SIG-M5 treated with dmso at 0.1 percent for 504 hours (cell line): ENCODE measurements around the gene ZDHHC22.
"Not testable (repeated sequence)": the region's sequence is repeated elsewhere in the genome, so short reads cannot be mapped to it uniquely, and the experiment has no call there.

Experiments used
- DNase-seq: peaks from one replicate; lab custom pipeline; 2025; ENCODE audit not compliant: unreplicated experiment; lab: John Stamatoyannopoulos, UW

The ZDHHC22 gene

GRCh38 chr14:77141214-77142004 lies at the start of gene ZDHHC22:
TSS of gene ZDHHC22 (minus strand) at chr14:77141791. CDS start at chr14:77139738, 2,053 bp downstream.
- DNase-seq = no peak

- DNase-seq = peak; percentile 22
Measured at GRCh38 chr14:77190977-77191376, 49.4 kb upstream of the ZDHHC22 start.

- no peak for DNase-seq
Measured at GRCh38 chr14:77189479-77189878, 47.9 kb upstream of the ZDHHC22 start.

GRCh38 chr14:77187649-77188012 lies 46.0 kb upstream of the ZDHHC22 start:
- no peak for DNase-seq

- DNase-seq = no peak
Measured at GRCh38 chr14:77186911-77187648, 45.5 kb upstream of the ZDHHC22 start.

GRCh38 chr14:77185093-77185465 lies 43.5 kb upstream of the ZDHHC22 start:
- DNase-seq = no peak

GRCh38 chr14:77184396-77185092 lies 43.0 kb upstream of the ZDHHC22 start:
- peak; percentile 7 for DNase-seq

GRCh38 chr14:77183896-77184295 lies 42.3 kb upstream of the ZDHHC22 start:
- no peak for DNase-seq

- DNase-seq = peak; percentile 94
Measured at GRCh38 chr14:77181603-77182437, 40.2 kb upstream of the ZDHHC22 start, which contains the start of gene TMEM63C. TSS of gene TMEM63C (plus strand) at chr14:77181798. CDS start at chr14:77218814, 37,016 bp downstream.

- DNase-seq = no peak
Measured at GRCh38 chr14:77180726-77181602, 39.4 kb upstream of the ZDHHC22 start.

- no peak for DNase-seq
Measured at GRCh38 chr14:77178656-77179055, 37.1 kb upstream of the ZDHHC22 start.

GRCh38 chr14:77177702-77178101 lies 36.1 kb upstream of the ZDHHC22 start:
- DNase-seq = peak; percentile 52

GRCh38 chr14:77175843-77176242 lies 34.3 kb upstream of the ZDHHC22 start:
- DNase-seq = no peak

GRCh38 chr14:77173911-77174617 lies 32.5 kb upstream of the ZDHHC22 start:
- not testable (repeated sequence) for DNase-seq

- no peak for DNase-seq
Measured at GRCh38 chr14:77172916-77173315, 31.3 kb upstream of the ZDHHC22 start.

GRCh38 chr14:77170045-77170444 lies 28.5 kb upstream of the ZDHHC22 start:
- DNase-seq = no peak

GRCh38 chr14:77161011-77161410 lies 19.4 kb upstream of the ZDHHC22 start:
- no peak for DNase-seq

- no peak for DNase-seq
Measured at GRCh38 chr14:77158882-77159255, 17.3 kb upstream of the ZDHHC22 start.

GRCh38 chr14:77158175-77158881 lies 16.7 kb upstream of the ZDHHC22 start:
- DNase-seq = no peak
